Measurements from ENCODE around the gene AASS. TPM values are rescaled to one million over a fixed set of nuclear protein-coding genes. Genes with fewer than 3 reads are reported as not detected.

The AASS gene
- total RNA-seq, 6 experiments from 2014 or later, result 23.6 to 83.0 (median 39.0) TPM

DNA sequence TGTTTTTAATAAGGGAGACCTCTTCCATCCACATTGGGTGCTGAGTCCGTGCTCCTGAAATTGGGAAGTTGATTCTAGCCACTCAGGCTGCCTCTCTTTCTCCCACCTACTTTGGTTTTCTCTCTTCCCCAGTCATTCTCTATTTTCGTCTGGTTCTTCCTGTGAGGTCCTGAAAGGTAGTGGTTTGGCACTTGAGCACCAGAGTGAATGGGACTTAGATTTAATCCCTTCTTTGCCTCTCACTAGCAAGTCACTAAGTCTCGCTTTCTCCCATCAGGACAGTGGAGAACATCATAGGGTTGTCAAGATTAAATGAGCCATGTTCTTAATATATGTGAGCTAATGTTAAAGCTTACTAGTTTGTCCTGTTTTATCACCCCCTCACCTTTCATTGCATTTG, 4.0 kb upstream of the AASS start:
- 81% methylated on average over 3 of the region's 3 CpGs for WGBS (ENCODE audit: insufficient coverage, low coverage, low lambda C conversion rate, missing lambda C conversion rate)
- no peak overlapping the region for H3K27ac ChIP-seq
- H3K4me3 ChIP-seq, result no peak overlapping the region
- ATAC-seq (no peak), DNase-seq (no peak)
- no peaks in the 10 kb centered on the region for H3K27me3 ChIP-seq
- H3K4me1 ChIP-seq, result peaks cover 0 to 20% (median 3%) of the 10 kb centered on the region in 4 donors
- no peaks in the 10 kb centered on the region for H3K9me3 ChIP-seq
- intact Hi-C loops (cut with DNase I), result no loop called here
- TF ChIP-seq POLR2A (IDR thresholded peaks at IDR 0.05), result no peak
- H3K36me3 ChIP-seq, result no peaks in the 10 kb centered on the region

- Histone ChIP-seq H3K4me3 (no peak overlapping the region), H3K4me1 (peaks cover 0 to 24% (median 3%) of the 10 kb centered on the region in 4 donors), H3K27me3 (no peaks in the 10 kb centered on the region), H3K9me3 (no peaks in the 10 kb centered on the region), H3K27ac (peak overlapping the region in 1 of 3 donors; percentile 1), H3K36me3 (no peaks in the 10 kb centered on the region)
- DNase-seq (no peak), ATAC-seq (no peak)
- 45% methylated on average over 4 of the region's 4 CpGs for WGBS (ENCODE audit: insufficient coverage, low coverage, low lambda C conversion rate, missing lambda C conversion rate)
- TF ChIP-seq, protein P1, sequence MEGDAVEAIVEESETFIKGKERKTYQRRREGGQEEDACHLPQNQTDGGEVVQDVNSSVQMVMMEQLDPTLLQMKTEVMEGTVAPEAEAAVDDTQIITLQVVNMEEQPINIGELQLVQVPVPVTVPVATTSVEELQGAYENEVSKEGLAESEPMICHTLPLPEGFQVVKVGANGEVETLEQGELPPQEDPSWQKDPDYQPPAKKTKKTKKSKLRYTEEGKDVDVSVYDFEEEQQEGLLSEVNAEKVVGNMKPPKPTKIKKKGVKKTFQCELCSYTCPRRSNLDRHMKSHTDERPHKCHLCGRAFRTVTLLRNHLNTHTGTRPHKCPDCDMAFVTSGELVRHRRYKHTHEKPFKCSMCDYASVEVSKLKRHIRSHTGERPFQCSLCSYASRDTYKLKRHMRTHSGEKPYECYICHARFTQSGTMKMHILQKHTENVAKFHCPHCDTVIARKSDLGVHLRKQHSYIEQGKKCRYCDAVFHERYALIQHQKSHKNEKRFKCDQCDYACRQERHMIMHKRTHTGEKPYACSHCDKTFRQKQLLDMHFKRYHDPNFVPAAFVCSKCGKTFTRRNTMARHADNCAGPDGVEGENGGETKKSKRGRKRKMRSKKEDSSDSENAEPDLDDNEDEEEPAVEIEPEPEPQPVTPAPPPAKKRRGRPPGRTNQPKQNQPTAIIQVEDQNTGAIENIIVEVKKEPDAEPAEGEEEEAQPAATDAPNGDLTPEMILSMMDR (IDR thresholded peaks at IDR 0.05), result no peak
- TF ChIP-seq POLR2A (IDR thresholded peaks at IDR 0.05), result no peak
- intact Hi-C loops (cut with DNase I), result no loop called here
Observed at GRCh38 chr7:122145937-122146645, 2.0 kb upstream of the AASS start.

DNA sequence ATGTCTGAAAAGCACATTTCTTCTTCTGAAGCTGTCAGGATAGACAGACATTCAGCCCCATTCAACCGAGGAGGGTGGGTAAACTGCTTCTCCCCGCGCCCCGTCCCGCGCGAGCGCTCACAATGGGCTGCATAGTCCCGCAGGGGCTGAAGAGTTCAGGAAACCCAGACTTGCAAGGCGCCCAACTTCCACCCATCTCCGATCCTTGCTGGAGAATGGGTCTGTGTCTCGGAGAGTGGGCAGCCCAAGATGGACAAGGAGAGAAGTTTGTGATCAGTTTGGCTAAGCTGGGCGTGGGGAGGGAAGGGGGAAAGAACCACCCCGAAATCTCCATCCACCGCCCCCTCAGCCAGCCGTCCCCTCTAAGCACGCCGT, 686 bp downstream of the AASS start:
- intact Hi-C loops (cut with DNase I), result no loop called here
- WGBS (ENCODE audit: insufficient coverage, low coverage, low lambda C conversion rate, missing lambda C conversion rate), result 0% methylated on average over 11 of the region's 18 CpGs
- Histone ChIP-seq H3K27me3 (no peaks in the 10 kb centered on the region), H3K4me1 (peaks cover 0 to 35% (median 3%) of the 10 kb centered on the region in 4 donors), H3K36me3 (no peaks in the 10 kb centered on the region), H3K27ac (peak overlapping the region; percentile 94 to 99 (median 97)), H3K4me3 (peak overlapping the region; percentile 81 to 90 (median 89)), H3K9me3 (no peaks in the 10 kb centered on the region)
- ATAC-seq, result peak; percentile 32 to 46 (median 38)
- TF ChIP-seq POLR2A (IDR thresholded peaks at IDR 0.05), result no peak
- TF ChIP-seq, protein P1 (IDR thresholded peaks at IDR 0.05), result no peak
- peak in 2 of 3 donors; percentile 34 to 47 for DNase-seq

DNA sequence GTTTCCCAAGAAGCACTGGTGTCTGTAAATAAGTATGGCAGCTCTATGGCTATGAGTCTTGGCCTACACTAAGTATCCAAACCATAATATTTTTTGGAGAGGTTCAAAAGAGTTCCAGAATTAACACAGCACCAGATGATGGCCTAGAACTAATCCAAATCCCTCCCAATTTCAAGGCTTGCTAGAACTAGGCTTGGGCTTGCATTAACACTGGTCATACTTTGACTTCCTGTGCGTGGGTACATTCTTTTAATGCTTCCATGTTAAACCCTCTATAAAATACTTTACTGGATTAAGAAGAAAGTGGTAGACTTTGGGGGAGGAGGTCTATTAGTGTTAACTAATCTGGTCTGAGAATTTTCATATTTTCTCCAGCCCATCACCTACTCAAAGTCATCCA, 3.1 kb downstream of the AASS start:
- Histone ChIP-seq H3K4me1 (peaks cover 0 to 57% (median 10%) of the 10 kb centered on the region in 4 donors), H3K27ac (no peak overlapping the region), H3K9me3 (no peaks in the 10 kb centered on the region), H3K4me3 (no peak overlapping the region), H3K27me3 (no peaks in the 10 kb centered on the region), H3K36me3 (no peaks in the 10 kb centered on the region)
- ATAC-seq (no peak), DNase-seq (no peak)
- intact Hi-C loops (cut with DNase I), result no loop called here
- no peak for TF ChIP-seq POLR2A (IDR thresholded peaks at IDR 0.05)
- TF ChIP-seq, protein P1 (IDR thresholded peaks at IDR 0.05), result no peak
- WGBS (ENCODE audit: insufficient coverage, low coverage, low lambda C conversion rate, missing lambda C conversion rate), result 100% methylated on average over 1 of the region's 1 CpG

- peak; percentile 53 to 68 (median 60) for ATAC-seq
- 2% methylated on average over 5 of the region's 5 CpGs for WGBS (ENCODE audit: insufficient coverage, low coverage, low lambda C conversion rate, missing lambda C conversion rate)
- intact Hi-C loops (cut with DNase I), result no loop called here
- Histone ChIP-seq H3K27me3 (no peaks in the 10 kb centered on the region), H3K27ac (peak overlapping the region; percentile 11 to 45 (median 43)), H3K9me3 (no peaks in the 10 kb centered on the region), H3K4me3 (peak overlapping the region; percentile 8 to 36 (median 31)), H3K36me3 (no peaks in the 10 kb centered on the region), H3K4me1 (peaks cover 0 to 49% (median 7%) of the 10 kb centered on the region in 4 donors)
- no peak for DNase-seq
- no peak for TF ChIP-seq POLR2A (IDR thresholded peaks at IDR 0.05)
- TF ChIP-seq, protein P1 (IDR thresholded peaks at IDR 0.05), result no peak
Observed at GRCh38 chr7:122137251-122138077, 6.6 kb downstream of the AASS start.
